Panc1 (cell line): ENCODE results near the gene CFD. TPM values are rescaled to one million over a fixed set of nuclear protein-coding genes. Genes with fewer than 3 reads are reported as not detected.

Experiments
- ATAC-seq: fragments of 200-7000 bp; cut with Tn5 transposase; 2 replicates; pipeline ENCODE4 v1.9.1; 2020; ENCODE audit warnings: mild to moderate bottlenecking, moderate library complexity
- BruUV-seq: library from RNA; stranded (reverse); fragments of 400-500 nt; replicated peaks from 2 replicates; lab custom pipeline; 2021; lab: Mats Ljungman, UMichigan
- CTCF ChIA-PET: fragments of 300-600 bp; sonication (Branson Sonifier 250); formaldehyde crosslinking; loops from one replicate; lab custom pipeline; 2022; ENCODE audit warnings: antibody characterized with exemption; lab: Charles Lee
- POLR2A ChIA-PET: fragments of 300-600 bp; sonication (Branson Sonifier 250); formaldehyde crosslinking; loops from one replicate; lab custom pipeline; 2022; ENCODE audit warnings: antibody characterized with exemption; lab: Charles Lee
- DNase-seq: peaks from one replicate; pipeline ENCODE4 v3.0.0-alpha.2; 2010; ENCODE audit warnings: low read depth, low spot score
- H3K27ac ChIP-seq: 2 replicates; pipeline ENCODE4 v1.5.1; 2011; ENCODE audit warnings: mild to moderate bottlenecking, low read length, inconsistent platforms
- H3K27me3 ChIP-seq: fragments of 200-500 bp; sonication (Bioruptor generic); 2 replicates; pipeline ENCODE4 v1.6.0; 2014; ENCODE audit warnings: low read length, inconsistent platforms; ENCODE audit not compliant: control insufficient read depth, insufficient read depth
- H3K36me3 ChIP-seq: fragments of 200-500 bp; sonication (Bioruptor generic); 2 replicates; pipeline ENCODE4 v1.5.1; 2014; ENCODE audit warnings: inconsistent platforms, mild to moderate bottlenecking, low read length, moderate library complexity; ENCODE audit not compliant: control insufficient read depth, insufficient read depth
- H3K4me1 ChIP-seq: 2 replicates; pipeline ENCODE4 v1.5.1; 2011; ENCODE audit warnings: inconsistent platforms, mild to moderate bottlenecking, low read length, moderate library complexity; ENCODE audit not compliant: control insufficient read depth, insufficient read depth
- H3K4me3 ChIP-seq, 2 experiments: 2 replicates each; pipeline ENCODE4 v1.5.1; 2011 to 2012; ENCODE audit warnings: low read depth in 2 of 2, low read length in 2 of 2, mild to moderate bottlenecking in 2 of 2, inconsistent platforms in 1 of 2, moderate library complexity in 1 of 2
- H3K9me3 ChIP-seq: fragments of 200-500 bp; sonication (Bioruptor generic); 2 replicates; pipeline ENCODE4 v1.5.1; 2014; ENCODE audit warnings: low read depth, mild to moderate bottlenecking, inconsistent platforms, low read length, moderate library complexity; ENCODE audit not compliant: control insufficient read depth, insufficient read depth
- POLR2AphosphoS5 ChIP-seq: IDR thresholded peaks from 2 replicates; pipeline ENCODE4 v1.6.1; 2012; ENCODE audit warnings: mild to moderate bottlenecking, low read depth, low read length, moderate library complexity
- SIN3A ChIP-seq: IDR thresholded peaks from 2 replicates; pipeline ENCODE4 v1.6.1; 2012; ENCODE audit warnings: low read depth, mild to moderate bottlenecking, low read length, moderate library complexity, borderline replicate concordance; ENCODE audit not compliant: insufficient read depth
- TCF7L2 ChIP-seq: IDR thresholded peaks from 2 replicates; pipeline ENCODE4 v1.6.1; 2011; ENCODE audit warnings: mild to moderate bottlenecking, low read depth, low read length, inconsistent platforms
- in situ Hi-C: cut with HindIII; loops from 2 replicates; pipeline ENCODE4 v1.10.0; 2016; ENCODE audit warnings: low sequenced_read_pairs, low pct_unique_long_range_greater_than_20kb
- intact Hi-C: fragments of 100-400 bp; cut with micrococcal nuclease; formaldehyde crosslinking; loops from one replicate; pipeline ENCODE4 v1.10.0; 2022; ENCODE audit not compliant: unreplicated experiment
- total RNA-seq: library from RNA; stranded (reverse); gene quantifications from one replicate; pipeline ENCODE4 v1.2.1, GENCODE V29; 2021; ENCODE audit not compliant: unreplicated experiment
- TF ChIP-seq, protein P1 (sequence below), 2 experiments: IDR thresholded peaks; 2 replicates each; pipeline ENCODE4 v1.6.1; 2011 to 2012; ENCODE audit warnings: low read depth in 2 of 2, control low read depth in 1 of 2, low read length in 1 of 2, mild to moderate bottlenecking in 1 of 2, moderate library complexity in 1 of 2; ENCODE audit not compliant: insufficient read depth in 1 of 2
- TF ChIP-seq, protein P2 (sequence below): fragments of 450-650 bp; IDR thresholded peaks from 2 replicates; pipeline ENCODE4 v1.5.1; 2017; ENCODE audit warnings: mild to moderate bottlenecking

CFD gene
- total RNA-seq, 1 experiment from 2014 or later = 9.9 TPM

DNA sequence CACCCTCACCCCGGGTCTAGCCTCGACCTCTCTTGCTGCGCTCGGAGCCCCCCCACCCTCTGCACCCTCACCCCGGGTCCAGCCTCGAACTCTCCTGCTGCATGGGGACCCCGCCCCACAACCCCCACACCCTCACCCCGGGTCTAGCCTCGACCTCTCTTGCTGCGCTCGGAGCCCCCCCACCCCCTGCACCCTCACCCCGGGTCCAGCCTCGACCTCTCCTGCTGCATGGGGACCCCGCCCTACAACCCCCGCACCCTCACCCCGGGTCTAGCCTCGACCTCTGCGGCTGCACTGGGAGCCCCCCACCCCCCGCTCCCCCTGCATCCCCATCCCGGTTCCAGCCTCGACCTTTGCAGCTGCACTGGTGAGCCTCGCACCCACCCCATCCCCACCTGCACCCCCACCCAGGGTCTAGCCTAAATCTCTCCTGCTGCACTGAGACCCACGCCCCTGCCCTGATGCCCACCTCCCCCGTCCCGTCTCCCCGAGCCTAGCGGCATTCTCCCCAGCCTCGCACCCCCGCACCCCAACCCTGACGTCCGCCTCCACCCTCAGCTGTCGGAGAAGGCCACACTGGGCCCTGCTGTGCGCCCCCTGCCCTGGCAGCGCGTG, 1.8 kb downstream of the CFD start:
- POLR2A ChIA-PET = no interaction called here
- no peaks in the 10 kb centered on the region for H3K9me3 ChIP-seq
- DNase-seq (no peak), ATAC-seq (no peak)
- no peaks in the 10 kb centered on the region for H3K27me3 ChIP-seq
- peaks cover 7% of the 10 kb centered on the region for H3K4me1 ChIP-seq
- in situ Hi-C loops (no loop called here), intact Hi-C loops (no loop called here)
- no peak overlapping the region for H3K4me3 ChIP-seq
- H3K36me3 ChIP-seq = no peaks in the 10 kb centered on the region
- CTCF ChIA-PET = no interaction called here
- H3K27ac ChIP-seq = no peak overlapping the region
- TF ChIP-seq TCF7L2 (no peak), SIN3A (no peak)
- BruUV-seq = no TSS peak

DNA sequence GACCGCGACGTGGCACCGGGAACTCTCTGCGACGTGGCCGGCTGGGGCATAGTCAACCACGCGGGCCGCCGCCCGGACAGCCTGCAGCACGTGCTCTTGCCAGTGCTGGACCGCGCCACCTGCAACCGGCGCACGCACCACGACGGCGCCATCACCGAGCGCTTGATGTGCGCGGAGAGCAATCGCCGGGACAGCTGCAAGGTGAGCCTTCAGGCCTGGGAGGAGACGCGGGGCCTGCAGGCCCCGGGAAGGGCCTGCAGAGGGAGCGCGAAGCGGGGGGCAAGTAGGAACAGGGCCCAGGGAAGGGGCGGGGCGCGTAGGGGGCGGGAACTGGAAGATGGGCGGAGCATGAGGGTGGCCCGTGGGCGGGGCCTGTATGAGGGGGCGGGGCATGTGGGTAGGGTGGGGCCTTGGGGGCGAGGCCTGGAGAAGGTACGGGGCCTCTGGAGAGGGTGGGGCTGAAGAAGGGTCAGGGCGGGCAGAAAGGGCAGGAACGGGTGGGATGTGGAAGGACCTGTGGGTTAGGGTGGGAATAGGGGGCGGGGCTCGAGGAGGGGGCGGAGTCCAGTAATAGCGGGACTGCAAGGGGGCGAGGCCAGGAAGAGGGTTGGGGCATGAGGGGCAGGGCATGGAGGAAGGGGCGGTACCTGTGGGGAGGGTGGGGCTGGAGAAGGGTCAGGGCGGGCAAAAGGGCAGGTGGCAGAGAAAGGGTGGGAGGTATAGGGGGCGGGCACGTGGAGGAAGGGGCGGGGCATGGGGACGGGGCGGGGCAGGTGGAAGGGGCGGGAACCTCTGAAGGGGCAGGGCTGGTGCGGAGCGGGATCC, 2.5 kb downstream of the CFD start:
- no TSS peak for BruUV-seq
- H3K27ac ChIP-seq = no peak overlapping the region
- 0 out of 2 replicates have a peak, but pooled peaks have one; percentile 7 for ATAC-seq
- peaks cover 7% of the 10 kb centered on the region for H3K4me1 ChIP-seq
- CTCF ChIA-PET = no interaction called here
- DNase-seq = no peak
- in situ Hi-C loops = no loop called here
- POLR2A ChIA-PET = no interaction called here
- H3K27me3 ChIP-seq = no peaks in the 10 kb centered on the region
- no peaks in the 10 kb centered on the region for H3K36me3 ChIP-seq
- H3K4me3 ChIP-seq = no peak overlapping the region
- intact Hi-C loops = no loop called here
- H3K9me3 ChIP-seq = no peaks in the 10 kb centered on the region
- TF ChIP-seq, protein P1, sequence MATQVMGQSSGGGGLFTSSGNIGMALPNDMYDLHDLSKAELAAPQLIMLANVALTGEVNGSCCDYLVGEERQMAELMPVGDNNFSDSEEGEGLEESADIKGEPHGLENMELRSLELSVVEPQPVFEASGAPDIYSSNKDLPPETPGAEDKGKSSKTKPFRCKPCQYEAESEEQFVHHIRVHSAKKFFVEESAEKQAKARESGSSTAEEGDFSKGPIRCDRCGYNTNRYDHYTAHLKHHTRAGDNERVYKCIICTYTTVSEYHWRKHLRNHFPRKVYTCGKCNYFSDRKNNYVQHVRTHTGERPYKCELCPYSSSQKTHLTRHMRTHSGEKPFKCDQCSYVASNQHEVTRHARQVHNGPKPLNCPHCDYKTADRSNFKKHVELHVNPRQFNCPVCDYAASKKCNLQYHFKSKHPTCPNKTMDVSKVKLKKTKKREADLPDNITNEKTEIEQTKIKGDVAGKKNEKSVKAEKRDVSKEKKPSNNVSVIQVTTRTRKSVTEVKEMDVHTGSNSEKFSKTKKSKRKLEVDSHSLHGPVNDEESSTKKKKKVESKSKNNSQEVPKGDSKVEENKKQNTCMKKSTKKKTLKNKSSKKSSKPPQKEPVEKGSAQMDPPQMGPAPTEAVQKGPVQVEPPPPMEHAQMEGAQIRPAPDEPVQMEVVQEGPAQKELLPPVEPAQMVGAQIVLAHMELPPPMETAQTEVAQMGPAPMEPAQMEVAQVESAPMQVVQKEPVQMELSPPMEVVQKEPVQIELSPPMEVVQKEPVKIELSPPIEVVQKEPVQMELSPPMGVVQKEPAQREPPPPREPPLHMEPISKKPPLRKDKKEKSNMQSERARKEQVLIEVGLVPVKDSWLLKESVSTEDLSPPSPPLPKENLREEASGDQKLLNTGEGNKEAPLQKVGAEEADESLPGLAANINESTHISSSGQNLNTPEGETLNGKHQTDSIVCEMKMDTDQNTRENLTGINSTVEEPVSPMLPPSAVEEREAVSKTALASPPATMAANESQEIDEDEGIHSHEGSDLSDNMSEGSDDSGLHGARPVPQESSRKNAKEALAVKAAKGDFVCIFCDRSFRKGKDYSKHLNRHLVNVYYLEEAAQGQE (IDR thresholded peaks at IDR 0.05; ENCODE audit: insufficient read depth in 1 of 2, low read depth in 2 of 2, low read length in 1 of 2) = no peak
- TF ChIP-seq, protein P2, sequence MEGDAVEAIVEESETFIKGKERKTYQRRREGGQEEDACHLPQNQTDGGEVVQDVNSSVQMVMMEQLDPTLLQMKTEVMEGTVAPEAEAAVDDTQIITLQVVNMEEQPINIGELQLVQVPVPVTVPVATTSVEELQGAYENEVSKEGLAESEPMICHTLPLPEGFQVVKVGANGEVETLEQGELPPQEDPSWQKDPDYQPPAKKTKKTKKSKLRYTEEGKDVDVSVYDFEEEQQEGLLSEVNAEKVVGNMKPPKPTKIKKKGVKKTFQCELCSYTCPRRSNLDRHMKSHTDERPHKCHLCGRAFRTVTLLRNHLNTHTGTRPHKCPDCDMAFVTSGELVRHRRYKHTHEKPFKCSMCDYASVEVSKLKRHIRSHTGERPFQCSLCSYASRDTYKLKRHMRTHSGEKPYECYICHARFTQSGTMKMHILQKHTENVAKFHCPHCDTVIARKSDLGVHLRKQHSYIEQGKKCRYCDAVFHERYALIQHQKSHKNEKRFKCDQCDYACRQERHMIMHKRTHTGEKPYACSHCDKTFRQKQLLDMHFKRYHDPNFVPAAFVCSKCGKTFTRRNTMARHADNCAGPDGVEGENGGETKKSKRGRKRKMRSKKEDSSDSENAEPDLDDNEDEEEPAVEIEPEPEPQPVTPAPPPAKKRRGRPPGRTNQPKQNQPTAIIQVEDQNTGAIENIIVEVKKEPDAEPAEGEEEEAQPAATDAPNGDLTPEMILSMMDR = 0 out of 2 replicates have a peak, but pooled peaks have one; percentile 6
- no peak for TF ChIP-seq POLR2AphosphoS5
